Heart left ventricle (tissue), 13 donors: Measurements from ENCODE around the gene CD22.

Experiments used
- CTCF ChIP-seq, 12 donors: fragments of 200-600 bp; sonication (generic) in 4 of 12; IDR thresholded peaks; one replicate each; pipeline versions ENCODE4 v1.5.0 to v1.8.0; 2018 to 2022; ENCODE audit warnings: antibody characterized with exemption in 12 of 12, mild to moderate bottlenecking in 5 of 12
- POLR2A ChIP-seq, 2 donors: fragments of 450-650 bp; IDR thresholded peaks; one replicate each; pipeline ENCODE4 v1.6.1; 2017; ENCODE audit warnings: antibody characterized with exemption in 2 of 2, mild to moderate bottlenecking in 2 of 2, moderate library complexity in 2 of 2
- donor health status: ischemic (EF 13 %, LVEDD 7.1; RV severe dilation, severe dysfunction).
- donor health status: DM: no; HTN: yes; CAD: no.
- donor health status: DM: no; HTN: no; CAD: no.
- donor health status: ischemic (EF 25% LVEDD 6.9; RV normal size, moderate dysfunction).
- donor health status: ischemic (EF 25% LVEDD 5.7; RV mildly dilated, moderate dysfunction).
- donor health status: ischemic (EF 35%, LVEDD 5.7; RV mildly dilated, moderate dysfunction).
- donor health status: nonischemic (EF 11% LVEDD 7.7; RV severe dilation, severe dysfunction).
- donor health status: DM: yes; HTN: yes; CAD: no.
- donor health status: PGD.
- donor health status: ischemic (EF 29% LVEDD 5.4; RV normal size, mild dysfunction).
- donor health status: nonischemic (EF 23%, LVEDD 6.1; RV moderate dilation, normal function).

- TF ChIP-seq CTCF (IDR thresholded peaks at IDR 0.05) (no peak), POLR2A (IDR thresholded peaks at IDR 0.05) (no peak)
Observed at GRCh38 chr19:35354898-35355297, 25.9 kb downstream of the CD22 start.
